GM12874 (cell line): Measurements from ENCODE around the gene WSCD1.

ENCODE experiments used
- TF ChIP-seq, protein P1 (sequence below): IDR thresholded peaks from 2 replicates; pipeline ENCODE4 v1.5.1; 2011; ENCODE audit warnings: low read depth, mild to moderate bottlenecking, control low read depth, low read length, moderate library complexity; ENCODE audit not compliant: insufficient read depth

The WSCD1 gene

DNA sequence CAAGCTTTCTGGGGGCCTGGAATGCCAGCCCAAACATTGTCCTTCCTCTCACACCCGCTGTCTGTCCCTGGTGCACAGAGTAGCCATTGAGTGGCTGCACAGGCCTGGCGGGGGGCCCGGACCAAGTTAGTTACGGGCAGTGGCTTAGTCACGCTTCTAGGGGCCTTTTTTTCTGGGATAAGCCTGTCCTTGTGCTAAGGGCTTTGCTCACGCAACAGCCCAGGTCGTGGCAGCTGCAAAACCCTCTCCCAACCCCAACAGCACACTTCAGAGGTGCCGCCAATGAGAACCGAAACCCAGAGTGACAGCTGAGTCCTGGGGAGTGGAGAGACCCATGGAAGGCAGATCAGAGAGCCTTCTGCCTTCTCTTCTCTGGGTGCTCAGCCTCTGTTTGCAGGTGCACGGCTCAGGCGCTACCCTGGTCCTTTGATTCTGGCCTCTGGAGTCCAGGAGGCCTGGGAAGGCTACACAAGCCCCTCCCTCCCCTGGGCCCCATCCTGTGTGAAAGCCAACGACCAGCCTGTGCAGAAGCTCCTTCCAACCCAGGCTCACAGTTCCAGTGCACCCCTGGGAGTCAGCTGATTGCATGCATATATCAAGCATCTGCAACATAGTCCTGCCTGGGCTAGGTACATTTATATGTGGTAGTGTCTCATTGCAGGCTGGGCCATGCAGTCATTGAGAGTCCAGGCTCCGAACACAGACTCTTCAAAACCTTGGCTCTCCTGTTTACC lies 9.1 kb downstream of the WSCD1 start:
- TF ChIP-seq, protein P1, sequence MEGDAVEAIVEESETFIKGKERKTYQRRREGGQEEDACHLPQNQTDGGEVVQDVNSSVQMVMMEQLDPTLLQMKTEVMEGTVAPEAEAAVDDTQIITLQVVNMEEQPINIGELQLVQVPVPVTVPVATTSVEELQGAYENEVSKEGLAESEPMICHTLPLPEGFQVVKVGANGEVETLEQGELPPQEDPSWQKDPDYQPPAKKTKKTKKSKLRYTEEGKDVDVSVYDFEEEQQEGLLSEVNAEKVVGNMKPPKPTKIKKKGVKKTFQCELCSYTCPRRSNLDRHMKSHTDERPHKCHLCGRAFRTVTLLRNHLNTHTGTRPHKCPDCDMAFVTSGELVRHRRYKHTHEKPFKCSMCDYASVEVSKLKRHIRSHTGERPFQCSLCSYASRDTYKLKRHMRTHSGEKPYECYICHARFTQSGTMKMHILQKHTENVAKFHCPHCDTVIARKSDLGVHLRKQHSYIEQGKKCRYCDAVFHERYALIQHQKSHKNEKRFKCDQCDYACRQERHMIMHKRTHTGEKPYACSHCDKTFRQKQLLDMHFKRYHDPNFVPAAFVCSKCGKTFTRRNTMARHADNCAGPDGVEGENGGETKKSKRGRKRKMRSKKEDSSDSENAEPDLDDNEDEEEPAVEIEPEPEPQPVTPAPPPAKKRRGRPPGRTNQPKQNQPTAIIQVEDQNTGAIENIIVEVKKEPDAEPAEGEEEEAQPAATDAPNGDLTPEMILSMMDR: no peak

- TF ChIP-seq, protein P1: no peak
Measured at GRCh38 chr17:6079960-6080359, 9.8 kb downstream of the WSCD1 start.

- TF ChIP-seq, protein P1: no peak
Measured at GRCh38 chr17:6080711-6081430, 10.7 kb downstream of the WSCD1 start.

DNA sequence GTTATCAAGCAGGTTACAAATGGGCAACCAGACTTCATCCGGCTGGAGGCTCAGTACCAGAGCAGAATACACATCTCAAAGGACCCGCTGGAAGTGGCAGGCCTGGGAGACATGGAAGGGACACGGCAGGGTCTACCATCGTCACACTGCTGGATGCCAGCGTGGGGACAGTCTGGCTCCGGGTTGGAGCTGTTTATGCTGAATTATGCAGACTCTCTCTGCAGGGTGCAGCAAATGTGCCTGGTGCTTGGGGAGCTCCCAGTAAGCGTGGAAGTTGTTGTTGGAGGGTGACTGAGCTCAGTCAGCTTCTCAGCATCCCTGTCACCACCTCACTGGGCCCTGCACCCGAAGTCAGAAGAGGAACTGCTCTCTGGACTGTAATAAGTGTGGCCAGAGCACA lies 12.2 kb downstream of the WSCD1 start:
- TF ChIP-seq, protein P1: no peak

DNA sequence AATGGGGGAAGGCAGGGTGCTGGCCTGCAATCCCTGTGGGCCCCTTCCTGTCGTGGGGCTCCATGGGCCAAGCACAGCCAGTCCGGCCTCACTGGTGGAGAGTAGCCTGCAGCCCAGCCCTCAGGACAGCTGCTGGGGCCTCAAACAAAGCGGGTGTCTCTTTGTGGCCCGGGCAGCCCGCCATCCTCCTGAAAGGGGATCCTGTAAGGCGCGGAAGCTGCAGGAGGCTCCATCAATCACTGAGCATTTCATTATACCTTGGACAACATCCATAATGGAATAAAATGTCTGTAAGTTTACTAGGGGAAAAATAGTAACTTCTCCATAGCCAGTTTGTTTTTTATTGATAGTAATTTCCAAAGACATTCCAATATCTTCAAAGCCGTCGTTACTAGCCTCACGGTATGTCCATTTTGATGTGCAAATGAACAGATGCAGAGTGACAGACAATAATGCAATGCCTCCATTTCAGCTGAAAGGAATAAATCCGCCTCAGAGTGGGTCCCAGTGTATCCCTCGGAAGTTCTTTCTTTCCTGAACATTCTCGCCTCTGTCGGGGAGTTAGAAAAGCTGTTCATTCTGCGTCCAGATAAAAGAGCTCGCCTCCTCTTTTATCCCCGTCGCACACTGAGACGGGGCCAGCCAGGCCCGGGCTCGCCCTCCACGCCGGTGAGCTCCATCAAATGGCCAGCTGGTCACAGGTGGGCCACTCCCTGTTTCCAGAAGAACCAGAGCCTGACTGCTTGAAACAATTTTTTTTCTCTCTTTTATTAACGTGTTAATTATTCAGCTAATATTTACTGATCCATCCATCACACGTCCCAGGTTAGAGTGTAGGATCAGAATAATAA lies 14.4 kb downstream of the WSCD1 start:
- TF ChIP-seq, protein P1: no peak

GRCh38 chr17:6085812-6086211 lies 15.6 kb downstream of the WSCD1 start:
- TF ChIP-seq, protein P1: no peak
